Mesodermal cell (in vitro differentiated cells): ENCODE measurements around the gene FITM1. TPM values are rescaled to one million over a fixed set of nuclear protein-coding genes. Genes with fewer than 3 reads are reported as not detected.

Experiments
- H3K27ac ChIP-seq: 2 replicates; pipeline ENCODE4 v1.7.0; 2013; ENCODE audit warnings: mild to moderate bottlenecking, low read depth, low read length, moderate library complexity; ENCODE audit not compliant: severe bottlenecking
- H3K36me3 ChIP-seq: 2 replicates; pipeline ENCODE4 v1.7.1; 2013; ENCODE audit warnings: mild to moderate bottlenecking, low read length, moderate library complexity; ENCODE audit not compliant: control insufficient read depth, insufficient read depth
- H3K4me1 ChIP-seq: one replicate; pipeline ENCODE4 v1.7.1; 2013; ENCODE audit warnings: mild to moderate bottlenecking, low read length; ENCODE audit not compliant: insufficient read depth, control insufficient read depth, poor library complexity, severe bottlenecking
- H3K4me3 ChIP-seq: 2 replicates; pipeline ENCODE4 v1.7.0; 2013; ENCODE audit warnings: low read length, control low read depth, mild to moderate bottlenecking; ENCODE audit not compliant: insufficient read depth, poor library complexity, severe bottlenecking; ENCODE audit errors: extremely low read depth
- H3K9me3 ChIP-seq: 2 replicates; pipeline ENCODE4 v1.7.1; 2013; ENCODE audit warnings: mild to moderate bottlenecking, low read length, moderate library complexity; ENCODE audit not compliant: control insufficient read depth
- WGBS, 2 experiments: methylation state at CpG; one replicate each; pipeline ENCODE4 v1.1.5; 2013; ENCODE audit warnings: missing lambda C conversion rate in 2 of 2; ENCODE audit not compliant: insufficient coverage in 2 of 2; 5-methylcytosine and 5-hydroxymethylcytosine counted together
- polyA plus RNA-seq, 2 experiments: library from polyadenylated mRNA; stranded (reverse); fragments of 50-300 nt; gene quantifications; one replicate each; pipeline ENCODE4 v1.2.3, GENCODE V29; 2013

The FITM1 gene, protein sequence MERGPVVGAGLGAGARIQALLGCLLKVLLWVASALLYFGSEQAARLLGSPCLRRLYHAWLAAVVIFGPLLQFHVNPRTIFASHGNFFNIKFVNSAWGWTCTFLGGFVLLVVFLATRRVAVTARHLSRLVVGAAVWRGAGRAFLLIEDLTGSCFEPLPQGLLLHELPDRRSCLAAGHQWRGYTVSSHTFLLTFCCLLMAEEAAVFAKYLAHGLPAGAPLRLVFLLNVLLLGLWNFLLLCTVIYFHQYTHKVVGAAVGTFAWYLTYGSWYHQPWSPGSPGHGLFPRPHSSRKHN
- 0.29 TPM for polyA plus RNA-seq (2013, experiment 1 of 2)
- polyA plus RNA-seq (2013, experiment 2 of 2), result 0.25 TPM

- H3K4me1 ChIP-seq, result no peaks in the 10 kb centered on the region
- no peak within 1 kb of the TSS for H3K4me3 ChIP-seq
- H3K9me3 ChIP-seq, result no peaks in the 10 kb centered on the region
- 90 to 92% methylated on average over 3 to 4 of the region's 5 CpGs for WGBS, 2 experiments
- H3K27ac ChIP-seq, result no peak within 1 kb of the TSS
- H3K36me3 ChIP-seq, result no peaks in the 10 kb centered on the region
These were observed at the start of gene FITM1 for GRCh38 chr14:24130380-24130716. Gene FITM1, plus strand, starts transcription at chr14:24130659. Its CDS starts 905 bp downstream, at chr14:24131564.

- WGBS, 2 experiments, result 0 to 1% methylated on average over 54 to 62 of the region's 74 CpGs
- Histone ChIP-seq H3K27ac (no peak overlapping the region), H3K36me3 (no peaks in the 10 kb centered on the region), H3K4me1 (peaks cover 5% of the 10 kb centered on the region), H3K4me3 (peak overlapping the region; percentile 42), H3K9me3 (no peaks in the 10 kb centered on the region)
These were observed 49.3 kb upstream of the FITM1 start for GRCh38 chr14:24080888-24081738.

DNA sequence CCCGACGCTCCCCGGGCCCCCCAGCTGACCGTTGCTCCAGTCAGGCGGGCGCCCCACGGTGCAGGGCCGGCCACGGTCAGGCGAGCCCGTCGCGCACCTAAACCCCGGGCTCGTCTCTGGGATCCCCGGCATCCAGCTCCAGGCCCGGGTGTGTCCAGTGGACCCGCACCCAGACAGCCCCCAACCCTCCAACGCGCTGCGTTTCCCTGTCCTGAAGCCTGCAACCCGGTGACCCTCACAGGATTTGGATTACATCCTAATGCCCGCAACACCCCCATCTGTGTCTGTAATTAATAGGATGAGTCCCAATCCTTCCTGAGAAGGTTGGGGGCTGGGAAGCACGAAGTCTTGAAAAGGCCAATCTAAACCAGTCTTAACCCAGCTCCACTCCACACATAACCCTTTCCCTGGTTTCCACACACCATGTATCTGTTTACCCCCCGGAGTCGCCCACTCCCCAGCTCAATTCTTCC is 48.7 kb upstream of the FITM1 start:
- Histone ChIP-seq H3K4me3 (peak overlapping the region; percentile 42), H3K4me1 (peaks cover 5% of the 10 kb centered on the region), H3K27ac (no peak overlapping the region), H3K36me3 (no peaks in the 10 kb centered on the region), H3K9me3 (no peaks in the 10 kb centered on the region)
- 12 to 16% methylated on average over 18 of the region's 26 CpGs for WGBS, 2 experiments

DNA sequence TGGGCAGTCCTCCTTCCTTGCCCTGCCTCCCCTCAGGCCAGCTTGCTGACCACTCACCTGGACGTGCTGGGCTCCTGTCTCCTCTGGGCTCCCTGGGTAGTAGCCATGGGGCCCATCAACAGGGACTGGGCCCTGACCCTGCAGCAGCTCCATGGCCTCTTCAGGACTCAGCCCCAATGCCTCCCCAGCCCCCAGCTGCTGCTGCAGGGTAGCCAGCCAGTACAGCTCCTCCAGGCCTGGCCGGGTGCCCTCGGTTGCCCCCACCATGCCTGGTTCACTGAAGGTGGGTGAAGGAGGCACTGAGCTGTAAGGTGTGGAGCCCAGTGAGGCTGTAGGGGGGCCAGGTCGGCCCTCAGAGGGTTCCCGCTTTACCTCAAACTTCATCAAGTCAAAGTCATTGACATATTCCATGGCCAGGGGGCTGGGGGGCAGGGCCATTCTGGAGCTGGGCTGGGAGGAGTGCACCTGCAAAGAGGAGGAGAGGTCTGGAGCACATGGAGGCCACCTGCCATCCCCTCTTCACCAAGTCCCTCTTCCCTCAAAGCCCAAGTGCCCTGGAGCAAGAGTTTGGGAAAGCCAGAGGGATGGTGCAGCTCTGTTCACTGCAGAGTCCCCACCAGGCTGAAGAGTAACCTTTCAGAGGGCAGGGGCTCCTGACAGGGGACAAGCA is 47.9 kb upstream of the FITM1 start:
- H3K36me3 ChIP-seq, result no peaks in the 10 kb centered on the region
- peaks cover 5% of the 10 kb centered on the region for H3K4me1 ChIP-seq
- no peak overlapping the region for H3K4me3 ChIP-seq
- no peaks in the 10 kb centered on the region for H3K9me3 ChIP-seq
- H3K27ac ChIP-seq, result no peak overlapping the region
- 83 to 84% methylated on average over 1 to 3 of the region's 5 CpGs for WGBS, 2 experiments

- H3K27ac ChIP-seq, result no peak overlapping the region
- H3K36me3 ChIP-seq, result no peaks in the 10 kb centered on the region
- H3K4me1 ChIP-seq, result peaks cover 5% of the 10 kb centered on the region
- 83 to 88% methylated on average over 2 to 3 of the region's 3 CpGs for WGBS, 2 experiments
- no peak overlapping the region for H3K4me3 ChIP-seq
- H3K9me3 ChIP-seq, result no peaks in the 10 kb centered on the region
These were observed 47.0 kb upstream of the FITM1 start for GRCh38 chr14:24083462-24083861.

DNA sequence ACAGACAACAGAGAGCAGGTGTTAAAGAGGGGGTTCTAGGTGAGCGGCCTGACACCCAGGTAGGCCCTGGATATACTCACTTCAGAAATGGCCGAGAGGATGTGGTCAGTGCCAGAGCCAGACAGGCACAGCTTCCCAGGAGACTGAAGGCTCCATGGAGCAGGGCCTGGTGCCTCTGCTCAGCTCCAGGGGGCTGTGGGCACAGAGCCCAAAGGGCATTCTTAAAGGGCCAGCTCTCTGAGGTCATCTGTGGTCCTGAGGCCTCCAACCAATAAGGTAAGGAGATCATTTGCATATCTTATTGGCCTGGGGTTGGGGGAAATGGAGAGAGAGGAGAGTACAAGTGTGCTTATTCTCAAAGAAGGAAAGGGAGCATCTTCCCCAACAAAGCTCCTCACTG is 46.0 kb upstream of the FITM1 start:
- H3K36me3 ChIP-seq, result no peaks in the 10 kb centered on the region
- WGBS, 2 experiments, result 92 to 95% methylated on average over 2 of the region's 2 CpGs
- no peak overlapping the region for H3K4me3 ChIP-seq
- H3K9me3 ChIP-seq, result no peaks in the 10 kb centered on the region
- H3K4me1 ChIP-seq, result peaks cover 5% of the 10 kb centered on the region
- H3K27ac ChIP-seq, result no peak overlapping the region

- Histone ChIP-seq H3K36me3 (no peaks in the 10 kb centered on the region), H3K4me3 (no peak overlapping the region), H3K9me3 (no peaks in the 10 kb centered on the region), H3K4me1 (peaks cover 5% of the 10 kb centered on the region), H3K27ac (no peak overlapping the region)
- WGBS, 2 experiments, result 79 to 100% methylated on average over 2 to 3 of the region's 3 CpGs
These were observed 45.2 kb upstream of the FITM1 start for GRCh38 chr14:24085215-24085614.

DNA sequence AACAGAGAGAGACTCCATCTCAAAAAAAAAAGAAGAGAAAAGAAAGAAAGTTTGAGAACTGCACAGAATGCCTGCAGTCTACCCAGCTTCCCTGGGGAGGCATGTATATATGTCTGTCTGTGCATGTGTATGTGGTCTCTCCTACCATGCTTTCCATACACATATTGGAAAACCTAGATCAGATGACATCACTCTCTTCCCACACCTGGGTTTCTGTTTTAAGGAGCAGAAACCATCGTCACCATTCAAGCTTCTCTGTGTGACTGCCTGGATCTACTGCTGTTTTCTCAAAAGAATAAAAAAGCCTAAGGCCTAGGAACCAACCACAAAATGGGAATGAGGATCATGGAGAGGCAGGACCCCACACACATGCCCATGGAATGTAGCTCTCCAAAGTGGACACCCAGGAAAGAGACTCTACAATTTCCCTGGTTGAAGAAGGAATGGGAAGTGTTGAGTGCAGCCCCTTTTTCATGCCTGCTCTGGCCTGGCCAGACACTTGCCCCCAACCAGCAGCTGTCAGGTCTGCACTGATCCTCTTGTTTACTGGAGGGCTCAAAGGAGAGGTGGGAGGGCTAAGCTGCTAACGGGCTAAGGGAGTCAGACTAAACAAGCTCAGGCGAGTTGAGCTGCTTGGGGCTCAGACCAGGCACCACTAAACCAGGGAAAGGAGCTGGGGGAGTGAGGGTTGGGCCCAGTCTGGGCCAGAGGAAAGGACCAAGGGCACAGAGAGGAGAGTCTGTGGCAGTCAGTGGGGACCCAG is 44.1 kb upstream of the FITM1 start:
- Histone ChIP-seq H3K9me3 (no peaks in the 10 kb centered on the region), H3K4me3 (no peak overlapping the region)
- 65 to 79% methylated on average over 3 of the region's 3 CpGs for WGBS, 2 experiments

GRCh38 chr14:24087004-24087403 is 43.5 kb upstream of the FITM1 start:
- no peaks in the 10 kb centered on the region for H3K9me3 ChIP-seq
- WGBS, 2 experiments, result 75 to 100% methylated on average over 1 of the region's 1 CpG
- H3K4me3 ChIP-seq, result no peak overlapping the region
- no peaks in the 10 kb centered on the region for H3K4me1 ChIP-seq
- H3K36me3 ChIP-seq, result no peaks in the 10 kb centered on the region
- no peak overlapping the region for H3K27ac ChIP-seq

More for the DNA sequence above, 44.1 kb upstream of the FITM1 start:
- Histone ChIP-seq H3K4me1 (no peaks in the 10 kb centered on the region), H3K27ac (no peak overlapping the region), H3K36me3 (no peaks in the 10 kb centered on the region)

GRCh38 chr14:24088095-24088494 is 42.4 kb upstream of the FITM1 start:
- Histone ChIP-seq H3K4me1 (no peaks in the 10 kb centered on the region), H3K27ac (no peak overlapping the region), H3K4me3 (no peak overlapping the region), H3K9me3 (no peaks in the 10 kb centered on the region), H3K36me3 (no peaks in the 10 kb centered on the region)
- 100% methylated on average over 1 to 2 of the region's 2 CpGs for WGBS, 2 experiments
